IMR-90 (cell line): ENCODE data around the gene C1QTNF8.

ENCODE experiments used
- BHLHE40 ChIP-seq: fragments of 150-350 bp; IDR thresholded peaks from 2 replicates; pipeline ENCODE4 v1.6.1; 2016; ENCODE audit warnings: mild to moderate bottlenecking, low read depth, low read length
- CHD1 ChIP-seq: IDR thresholded peaks from 2 replicates; pipeline ENCODE4 v1.6.1; 2012; ENCODE audit warnings: low read depth, low read length, improper control_type of control experiment
- CTCF ChIP-seq: conservative IDR thresholded peaks from 2 replicates; pipeline ENCODE4 v1.5.1; 2012; ENCODE audit warnings: mild to moderate bottlenecking, low read depth, low read length, improper control_type of control experiment
- MAZ ChIP-seq: IDR thresholded peaks from 2 replicates; pipeline ENCODE4 v1.6.1; 2012; ENCODE audit warnings: low read depth, mild to moderate bottlenecking, low read length, improper control_type of control experiment, moderate library complexity, borderline replicate concordance
- POLR2A ChIP-seq: IDR thresholded peaks from 2 replicates; pipeline ENCODE4 v1.6.1; 2012; ENCODE audit warnings: mild to moderate bottlenecking, low read depth, low read length
- RFX5 ChIP-seq: IDR thresholded peaks from 2 replicates; pipeline ENCODE4 v1.8.0; 2012; ENCODE audit warnings: low read depth, mild to moderate bottlenecking, low read length, moderate library complexity
- SMC3 ChIP-seq: fragments of 150-350 bp; IDR thresholded peaks from 2 replicates; pipeline ENCODE4 v1.6.1; 2016; ENCODE audit warnings: low read depth, mild to moderate bottlenecking, antibody characterized with exemption, low read length, moderate library complexity
- USF2 ChIP-seq: fragments of 150-350 bp; IDR thresholded peaks from 2 replicates; pipeline ENCODE4 v1.6.1; 2017; ENCODE audit warnings: mild to moderate bottlenecking, antibody characterized with exemption, low read length, low read depth

GRCh38 chr16:1117926-1118325, 21.9 kb upstream of the C1QTNF8 start:
- TF ChIP-seq POLR2A (no peak), CHD1 (no peak), CTCF (no peak), RFX5 (no peak), SMC3 (no peak), BHLHE40 (no peak), MAZ (no peak), USF2 (no peak)
